HS-27A (cell line): ENCODE data around the gene ADGRG7.
"Not testable (repeated sequence)": the region's sequence is repeated elsewhere in the genome, so short reads cannot be mapped to it uniquely, and the experiment has no call there.

Experiments
- DNase-seq: peaks from one replicate; pipeline ENCODE4 v3.0.0-alpha.2; 2012; ENCODE audit warnings: low read depth, missing footprints

Gene ADGRG7

GRCh38 chr3:100609305-100609704 lies at the start of gene ADGRG7:
TSS of gene ADGRG7 (plus strand) at chr3:100609601. CDS start at chr3:100609857, 256 bp downstream.
- DNase-seq, result no peak

- no peak for DNase-seq
These were observed 49.0 kb upstream of the ADGRG7 start for GRCh38 chr3:100560426-100560825.

- DNase-seq, result no peak
These were observed 47.8 kb upstream of the ADGRG7 start for GRCh38 chr3:100561459-100562158.

- no peak for DNase-seq
These were observed 47.1 kb upstream of the ADGRG7 start for GRCh38 chr3:100562224-100562857.

GRCh38 chr3:100563228-100563627 lies 46.2 kb upstream of the ADGRG7 start:
- peak; percentile 14 for DNase-seq

GRCh38 chr3:100563652-100564211 lies 45.7 kb upstream of the ADGRG7 start:
- DNase-seq, result no peak

- DNase-seq, result no peak
These were observed 38.6 kb upstream of the ADGRG7 start for GRCh38 chr3:100570811-100571210.

GRCh38 chr3:100574536-100574935 lies 34.9 kb upstream of the ADGRG7 start:
- DNase-seq, result no peak

GRCh38 chr3:100575704-100576103 lies 33.7 kb upstream of the ADGRG7 start:
- DNase-seq, result no peak

- DNase-seq, result no peak
These were observed 31.9 kb upstream of the ADGRG7 start for GRCh38 chr3:100577382-100578008.

GRCh38 chr3:100578646-100579045 lies 30.8 kb upstream of the ADGRG7 start:
- DNase-seq, result no peak

GRCh38 chr3:100580147-100580546 lies 29.3 kb upstream of the ADGRG7 start:
- DNase-seq, result no peak

- DNase-seq, result no peak
These were observed 27.8 kb upstream of the ADGRG7 start for GRCh38 chr3:100581650-100582049.

- not testable (repeated sequence) for DNase-seq
These were observed 27.2 kb upstream of the ADGRG7 start for GRCh38 chr3:100582157-100582556.

GRCh38 chr3:100584101-100584660 lies 25.2 kb upstream of the ADGRG7 start:
- no peak for DNase-seq

- no peak for DNase-seq
These were observed 22.6 kb upstream of the ADGRG7 start for GRCh38 chr3:100586832-100587231.

GRCh38 chr3:100588251-100588650 lies 21.1 kb upstream of the ADGRG7 start:
- no peak for DNase-seq

- DNase-seq, result peak; percentile 64
These were observed 19.1 kb upstream of the ADGRG7 start for GRCh38 chr3:100590114-100590839.

GRCh38 chr3:100590840-100591147 lies 18.6 kb upstream of the ADGRG7 start:
- no peak for DNase-seq

GRCh38 chr3:100591411-100591810 lies 18.0 kb upstream of the ADGRG7 start:
- DNase-seq, result no peak

GRCh38 chr3:100600181-100601042 lies 9.0 kb upstream of the ADGRG7 start:
- DNase-seq, result no peak
